ENCODE measurements around the gene TM9SF2.
"Not testable (repeated sequence)": the region's sequence is repeated elsewhere in the genome, so short reads cannot be mapped to it uniquely, and the experiment has no call there.

Gene TM9SF2

DNA sequence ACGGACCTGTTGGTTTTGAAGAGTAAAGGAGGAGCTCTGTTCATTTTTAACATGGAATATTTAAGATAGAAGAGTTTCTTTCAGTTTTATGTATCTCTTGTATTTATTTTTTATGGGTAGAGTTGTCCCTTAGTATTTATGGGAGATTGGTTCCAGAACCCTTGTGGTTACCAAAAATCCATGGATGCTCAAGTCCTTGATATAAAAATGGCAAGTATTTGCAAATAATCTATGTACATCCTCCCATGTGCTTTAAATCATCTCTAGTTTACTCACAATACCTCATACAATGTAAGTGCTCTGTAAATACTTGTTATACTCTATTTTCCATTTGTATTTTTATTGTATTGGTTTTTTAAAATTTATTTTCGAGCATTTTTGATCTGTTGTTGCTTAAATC, 63.1 kb downstream of the TM9SF2 start:
- TF ChIP-seq CTCF (IDR thresholded peaks at IDR 0.05; ENCODE audit: insufficient read depth, low read length): no peak
- no peak for TF ChIP-seq REST (IDR thresholded peaks at IDR 0.05; ENCODE audit: insufficient replicate concordance, low read depth)
- TF ChIP-seq GABPA (IDR thresholded peaks at IDR 0.05; ENCODE audit: low read depth): no peak
- TF ChIP-seq POLR2AphosphoS5 (IDR thresholded peaks at IDR 0.05; ENCODE audit: low read depth): no peak
- no peak for TF ChIP-seq SPI1 (IDR thresholded peaks at IDR 0.05; ENCODE audit: borderline replicate concordance, low read depth)
- no peak for DNase-seq (ENCODE audit: low read depth in 1 of 2, low spot score in 1 of 2)
- Histone ChIP-seq H3K27ac (replicated peaks) (no peak overlapping the region), H3K4me3 (replicated peaks; ENCODE audit: insufficient read depth, low read length) (no peak overlapping the region), H3K27me3 (ENCODE audit: insufficient read depth, poor library complexity, severe bottlenecking) (no peaks in the 10 kb centered on the region)

GRCh38 chr13:99565478-99566124, 64.3 kb downstream of the TM9SF2 start:
- no peak for DNase-seq (ENCODE audit: low read depth in 1 of 2, low spot score in 1 of 2)
- H3K27me3 ChIP-seq (ENCODE audit: insufficient read depth, poor library complexity, severe bottlenecking): no peaks in the 10 kb centered on the region
- TF ChIP-seq POLR2AphosphoS5 (IDR thresholded peaks at IDR 0.05; ENCODE audit: low read depth) (peak; percentile 44; the same call in 1 of the 2 replicates), GABPA (IDR thresholded peaks at IDR 0.05; ENCODE audit: low read depth) (no peak), SPI1 (IDR thresholded peaks at IDR 0.05; ENCODE audit: borderline replicate concordance, low read depth) (no peak)
- no peak overlapping the region for H3K27ac ChIP-seq (replicated peaks)
- H3K4me3 ChIP-seq (replicated peaks; ENCODE audit: insufficient read depth, low read length): no peak overlapping the region

GRCh38 chr13:99566125-99567083, 65.1 kb downstream of the TM9SF2 start:
- H3K4me3 ChIP-seq (replicated peaks; ENCODE audit: insufficient read depth, low read length): no peak overlapping the region
- no peak overlapping the region for H3K27ac ChIP-seq (replicated peaks)
- DNase-seq (ENCODE audit: low read depth in 1 of 2, low spot score in 1 of 2): no peak
- no peaks in the 10 kb centered on the region for H3K27me3 ChIP-seq (ENCODE audit: insufficient read depth, poor library complexity, severe bottlenecking)
- TF ChIP-seq POLR2AphosphoS5 (IDR thresholded peaks at IDR 0.05; ENCODE audit: low read depth) (peak; percentile 17; the same call in 1 of the 2 replicates), REST (IDR thresholded peaks at IDR 0.05; ENCODE audit: insufficient replicate concordance, low read depth) (no peak)

- not testable (repeated sequence) for H3K27me3 ChIP-seq (ENCODE audit: insufficient read depth, poor library complexity, severe bottlenecking); H3K4me3 ChIP-seq (replicated peaks; ENCODE audit: insufficient read depth, low read length); H3K27ac ChIP-seq (replicated peaks); DNase-seq (ENCODE audit: low read depth in 1 of 2, low spot score in 1 of 2)
These were observed 67.6 kb downstream of the TM9SF2 start for GRCh38 chr13:99568901-99569300.

- DNase-seq (ENCODE audit: low read depth in 1 of 2, low spot score in 1 of 2): no peak
- Histone ChIP-seq H3K27ac (replicated peaks) (no peak overlapping the region), H3K27me3 (ENCODE audit: insufficient read depth, poor library complexity, severe bottlenecking) (no peaks in the 10 kb centered on the region), H3K4me3 (replicated peaks; ENCODE audit: insufficient read depth, low read length) (no peak overlapping the region)
- TF ChIP-seq SPI1 (IDR thresholded peaks at IDR 0.05; ENCODE audit: borderline replicate concordance, low read depth): no peak
These were observed 70.9 kb downstream of the TM9SF2 start for GRCh38 chr13:99572131-99572530.

All from HL-60 (cell line).